ENCODE data around the gene PCNX2.

PCNX2 gene

GRCh38 chr1:233253231-233253831, 42.2 kb downstream of the PCNX2 start:
- H3K4me3 ChIP-seq (replicated peaks; ENCODE audit: low read depth, low read length), result no peak overlapping the region
- no peak for TF ChIP-seq CTCF (IDR thresholded peaks at IDR 0.05; ENCODE audit: low read length, missing control alignments)
- DNase-seq (ENCODE audit: low read depth), result no peak

GRCh38 chr1:233252441-233252840, 43.1 kb downstream of the PCNX2 start:
- H3K4me3 ChIP-seq (replicated peaks; ENCODE audit: low read depth, low read length), result no peak overlapping the region
- no peak for DNase-seq (ENCODE audit: low read depth)
- no peak for TF ChIP-seq CTCF (IDR thresholded peaks at IDR 0.05; ENCODE audit: low read length, missing control alignments)

- no peak overlapping the region for H3K4me3 ChIP-seq (replicated peaks; ENCODE audit: low read depth, low read length)
- DNase-seq (ENCODE audit: low read depth), result no peak
- TF ChIP-seq CTCF (IDR thresholded peaks at IDR 0.05; ENCODE audit: low read length, missing control alignments), result no peak
Measured at GRCh38 chr1:233251201-233251720, 44.3 kb downstream of the PCNX2 start.

- DNase-seq (ENCODE audit: low read depth), result no peak
- H3K4me3 ChIP-seq (replicated peaks; ENCODE audit: low read depth, low read length), result no peak overlapping the region
- TF ChIP-seq CTCF (IDR thresholded peaks at IDR 0.05; ENCODE audit: low read length, missing control alignments), result no peak
Measured at GRCh38 chr1:233248014-233248413, 47.5 kb downstream of the PCNX2 start.

- H3K4me3 ChIP-seq (replicated peaks; ENCODE audit: low read depth, low read length), result no peak overlapping the region
- no peak for TF ChIP-seq CTCF (IDR thresholded peaks at IDR 0.05; ENCODE audit: low read length, missing control alignments)
- DNase-seq (ENCODE audit: low read depth), result no peak
Measured at GRCh38 chr1:233246965-233247364, 48.6 kb downstream of the PCNX2 start.

- no peak for DNase-seq (ENCODE audit: low read depth)
Measured at GRCh38 chr1:233245191-233245765, 50.2 kb downstream of the PCNX2 start.

More at GRCh38 chr1:233245191-233245765, 50.2 kb downstream of the PCNX2 start:
- H3K4me3 ChIP-seq (replicated peaks; ENCODE audit: low read depth, low read length), result no peak overlapping the region
- TF ChIP-seq CTCF (IDR thresholded peaks at IDR 0.05; ENCODE audit: low read length, missing control alignments), result no peak
